ENCODE measurements around the gene MXD3.

MXD3 gene

DNA sequence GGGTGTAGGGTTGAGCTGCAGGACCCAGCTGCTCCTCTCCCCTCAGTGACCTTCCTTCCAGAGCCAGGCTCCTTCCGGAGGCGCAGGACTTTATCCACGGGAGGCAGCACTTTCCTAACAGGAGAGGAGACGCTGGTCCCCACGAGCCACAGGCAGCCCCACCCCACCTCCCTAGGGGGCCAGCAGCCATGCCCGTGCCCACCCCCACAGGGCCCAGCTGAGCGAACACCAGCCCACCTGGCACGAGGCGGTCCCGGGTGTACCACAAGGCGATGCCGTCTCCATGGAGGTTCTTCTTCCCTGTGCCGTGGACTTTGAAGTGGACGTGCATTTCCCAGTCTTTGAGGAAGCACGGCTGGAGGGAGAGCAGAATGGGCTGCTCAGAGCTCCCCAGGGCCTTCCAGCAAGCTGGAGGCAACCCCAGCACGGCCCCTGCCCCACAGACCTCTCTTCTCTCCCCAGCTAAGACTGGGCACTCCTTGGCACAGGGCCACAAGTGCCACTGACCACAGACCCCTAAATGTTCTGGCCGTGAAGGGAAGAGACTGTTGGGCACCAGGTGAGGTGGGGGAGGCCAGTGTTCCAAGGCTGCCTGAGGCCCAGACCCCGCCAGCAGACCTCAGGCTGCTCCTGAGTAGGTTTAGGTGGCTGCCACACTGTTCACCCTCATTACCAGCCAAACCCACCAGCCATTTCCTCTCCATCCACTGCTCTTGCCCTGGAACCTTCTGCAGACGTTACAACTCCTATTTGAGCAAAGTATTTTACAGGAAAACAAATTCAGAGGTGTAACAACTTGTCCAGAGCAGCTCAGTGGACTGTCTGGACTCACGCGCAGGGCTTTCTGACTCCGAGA, 26.8 kb upstream of the MXD3 start:
- TF ChIP-seq, protein P1, sequence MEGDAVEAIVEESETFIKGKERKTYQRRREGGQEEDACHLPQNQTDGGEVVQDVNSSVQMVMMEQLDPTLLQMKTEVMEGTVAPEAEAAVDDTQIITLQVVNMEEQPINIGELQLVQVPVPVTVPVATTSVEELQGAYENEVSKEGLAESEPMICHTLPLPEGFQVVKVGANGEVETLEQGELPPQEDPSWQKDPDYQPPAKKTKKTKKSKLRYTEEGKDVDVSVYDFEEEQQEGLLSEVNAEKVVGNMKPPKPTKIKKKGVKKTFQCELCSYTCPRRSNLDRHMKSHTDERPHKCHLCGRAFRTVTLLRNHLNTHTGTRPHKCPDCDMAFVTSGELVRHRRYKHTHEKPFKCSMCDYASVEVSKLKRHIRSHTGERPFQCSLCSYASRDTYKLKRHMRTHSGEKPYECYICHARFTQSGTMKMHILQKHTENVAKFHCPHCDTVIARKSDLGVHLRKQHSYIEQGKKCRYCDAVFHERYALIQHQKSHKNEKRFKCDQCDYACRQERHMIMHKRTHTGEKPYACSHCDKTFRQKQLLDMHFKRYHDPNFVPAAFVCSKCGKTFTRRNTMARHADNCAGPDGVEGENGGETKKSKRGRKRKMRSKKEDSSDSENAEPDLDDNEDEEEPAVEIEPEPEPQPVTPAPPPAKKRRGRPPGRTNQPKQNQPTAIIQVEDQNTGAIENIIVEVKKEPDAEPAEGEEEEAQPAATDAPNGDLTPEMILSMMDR (IDR thresholded peaks at IDR 0.05), result no peak

DNA sequence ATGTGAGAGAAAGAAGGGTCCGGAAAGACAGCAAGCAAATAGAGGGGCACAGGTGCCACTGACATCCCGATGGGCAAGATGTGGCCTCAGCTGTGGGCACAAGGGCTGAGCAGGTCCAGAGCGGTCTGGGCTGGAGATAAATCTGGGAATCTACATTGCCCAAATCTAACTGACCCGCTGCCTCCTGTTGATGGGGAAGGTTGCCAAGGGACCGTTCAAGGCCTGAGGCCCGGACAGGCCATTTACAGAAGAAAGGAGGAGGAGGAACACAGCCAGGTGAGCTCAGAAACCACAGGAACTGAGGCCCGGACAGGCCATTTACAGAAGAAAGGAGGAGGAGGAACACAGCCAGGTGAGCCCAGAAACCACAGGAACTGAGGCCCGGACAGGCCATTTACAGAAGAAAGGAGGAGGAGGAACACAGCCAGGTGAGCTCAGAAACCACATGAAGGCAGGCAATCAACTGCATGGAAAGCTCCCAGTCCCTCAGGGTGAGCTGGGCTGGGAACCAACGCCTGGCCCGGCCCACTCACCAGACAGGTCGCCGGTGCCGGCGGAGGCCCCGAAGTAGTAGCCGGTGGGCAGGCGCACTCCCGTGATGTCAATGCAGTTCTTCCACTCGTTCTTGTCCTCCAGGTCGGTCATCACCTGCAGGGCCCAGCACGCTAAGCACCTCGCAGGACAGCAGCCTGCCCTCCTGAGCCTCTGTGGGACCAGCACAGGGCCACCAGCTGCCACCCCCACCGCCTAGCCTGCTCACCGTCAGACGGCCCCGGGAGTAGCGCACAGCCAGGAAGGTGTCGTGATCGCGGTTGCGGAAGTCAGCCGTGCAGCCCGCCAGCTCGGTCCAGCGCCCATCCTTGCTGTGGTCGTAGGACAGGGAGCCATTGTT, 25.2 kb upstream of the MXD3 start:
- TF ChIP-seq, protein P1 (IDR thresholded peaks at IDR 0.05), result no peak

DNA sequence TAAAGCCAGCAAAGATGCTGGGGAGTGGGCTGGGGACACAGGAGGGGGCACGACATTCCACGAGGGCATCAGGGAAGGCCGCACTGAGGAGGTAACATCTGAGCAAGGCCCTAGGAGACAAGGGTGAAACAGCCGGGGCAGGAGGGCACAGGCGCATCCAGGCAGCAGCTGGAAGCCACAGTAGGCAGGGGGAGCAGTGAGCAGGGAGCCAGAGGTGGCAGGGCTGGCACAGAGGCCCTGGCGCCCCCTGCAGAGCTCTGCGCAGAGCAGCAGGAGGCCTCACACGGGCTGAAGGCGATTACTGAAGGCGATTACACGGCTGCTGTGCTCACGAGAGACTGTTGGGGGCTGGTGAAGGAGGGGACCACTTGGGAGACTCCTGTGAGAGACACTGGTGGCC, 24.4 kb upstream of the MXD3 start:
- TF ChIP-seq, protein P1 (IDR thresholded peaks at IDR 0.05), result no peak; the same call in 1 of the 2 replicates

DNA sequence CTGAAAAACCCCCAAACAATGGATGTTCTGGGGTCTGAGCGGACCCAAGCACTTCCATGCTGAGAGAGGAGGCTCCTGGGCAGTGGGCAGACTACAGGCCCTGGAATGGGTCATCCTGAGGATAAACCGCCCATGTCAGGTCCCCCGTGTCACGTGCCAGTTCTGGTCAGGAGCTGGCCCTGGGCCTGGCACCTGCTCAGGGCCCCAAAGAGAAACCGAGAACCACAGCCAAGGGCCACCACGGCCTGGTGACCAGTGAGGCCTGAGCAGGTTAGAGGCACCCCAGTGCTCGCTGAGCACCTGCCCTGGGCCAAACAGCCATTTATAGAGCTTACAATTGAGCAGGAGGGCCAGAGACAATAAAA, 24.0 kb upstream of the MXD3 start:
- TF ChIP-seq, protein P1 (IDR thresholded peaks at IDR 0.05), result no peak

DNA sequence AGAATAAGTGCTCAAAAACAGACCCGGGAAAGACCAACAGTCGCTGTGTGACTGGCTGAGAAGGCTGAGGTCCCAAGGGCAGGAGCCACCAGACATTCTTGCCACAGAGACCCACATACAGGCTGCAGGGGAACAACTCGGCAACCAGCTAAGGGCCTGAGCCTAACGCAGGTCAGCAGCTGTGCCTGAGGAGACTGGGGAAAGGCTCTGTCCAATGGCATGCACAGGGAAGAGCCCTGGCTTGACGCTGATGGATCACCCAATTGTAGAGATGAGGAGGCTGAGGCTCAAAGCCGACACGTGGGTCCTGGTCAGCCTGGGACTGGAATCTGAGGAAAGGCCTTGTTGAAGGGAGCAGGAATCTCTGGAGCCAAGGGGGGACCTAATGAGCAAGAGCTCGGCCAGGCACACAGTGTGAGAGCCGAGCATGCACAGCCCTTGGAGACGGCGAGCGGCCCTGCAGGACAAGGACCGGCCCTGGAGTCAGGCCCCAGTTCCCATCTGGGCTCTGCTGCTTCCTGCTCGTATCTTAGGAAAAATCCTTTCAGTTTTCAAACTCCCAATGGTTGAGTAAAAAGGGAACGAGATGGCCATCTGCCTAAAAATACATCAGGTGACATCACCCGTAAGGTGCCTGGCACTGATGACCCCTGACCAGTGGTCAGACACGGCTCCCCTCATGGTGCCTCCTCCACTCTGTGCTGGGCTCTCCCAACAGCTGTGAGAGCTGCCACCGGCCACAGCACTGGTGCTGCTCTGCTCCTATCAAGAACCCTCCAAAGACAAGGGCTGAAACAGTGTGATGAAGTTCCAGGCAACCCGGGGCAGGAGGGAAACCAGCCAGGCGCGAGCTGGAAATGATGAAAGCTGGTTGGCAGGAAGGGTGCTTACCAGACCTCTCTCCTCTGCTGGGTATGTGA, 23.3 kb upstream of the MXD3 start:
- TF ChIP-seq, protein P1 (IDR thresholded peaks at IDR 0.05), result no peak

DNA sequence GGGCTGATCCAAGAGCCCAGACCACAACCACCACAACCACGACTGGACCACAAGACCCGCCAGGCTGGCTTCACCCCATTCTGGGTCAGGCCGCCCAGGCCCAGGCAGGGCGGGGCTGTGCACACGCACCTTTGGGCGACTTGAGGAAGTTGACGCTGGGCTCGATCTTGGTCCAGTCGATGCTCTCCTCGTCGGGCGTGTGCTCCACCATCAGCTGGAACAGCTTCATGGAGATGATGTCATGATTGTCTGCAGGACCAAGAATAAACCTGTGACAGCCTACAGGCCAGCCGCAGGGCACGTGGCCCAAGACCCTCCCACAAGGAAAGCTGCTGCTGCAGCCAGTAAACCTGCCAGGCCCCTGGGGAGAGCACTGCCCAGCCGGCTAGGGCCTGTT, 22.5 kb upstream of the MXD3 start:
- TF ChIP-seq, protein P1 (IDR thresholded peaks at IDR 0.05), result no peak
